ENCODE results near the gene HOXB3. TPM values are rescaled to one million over a fixed set of nuclear protein-coding genes. Genes with fewer than 3 reads are reported as not detected.
"Not testable (repeated sequence)": the region's sequence is repeated elsewhere in the genome, so short reads cannot be mapped to it uniquely, and the experiment has no call there.

Gene HOXB3
- total RNA-seq, 1 donor from 2014 or later, result 0.57 TPM

DNA sequence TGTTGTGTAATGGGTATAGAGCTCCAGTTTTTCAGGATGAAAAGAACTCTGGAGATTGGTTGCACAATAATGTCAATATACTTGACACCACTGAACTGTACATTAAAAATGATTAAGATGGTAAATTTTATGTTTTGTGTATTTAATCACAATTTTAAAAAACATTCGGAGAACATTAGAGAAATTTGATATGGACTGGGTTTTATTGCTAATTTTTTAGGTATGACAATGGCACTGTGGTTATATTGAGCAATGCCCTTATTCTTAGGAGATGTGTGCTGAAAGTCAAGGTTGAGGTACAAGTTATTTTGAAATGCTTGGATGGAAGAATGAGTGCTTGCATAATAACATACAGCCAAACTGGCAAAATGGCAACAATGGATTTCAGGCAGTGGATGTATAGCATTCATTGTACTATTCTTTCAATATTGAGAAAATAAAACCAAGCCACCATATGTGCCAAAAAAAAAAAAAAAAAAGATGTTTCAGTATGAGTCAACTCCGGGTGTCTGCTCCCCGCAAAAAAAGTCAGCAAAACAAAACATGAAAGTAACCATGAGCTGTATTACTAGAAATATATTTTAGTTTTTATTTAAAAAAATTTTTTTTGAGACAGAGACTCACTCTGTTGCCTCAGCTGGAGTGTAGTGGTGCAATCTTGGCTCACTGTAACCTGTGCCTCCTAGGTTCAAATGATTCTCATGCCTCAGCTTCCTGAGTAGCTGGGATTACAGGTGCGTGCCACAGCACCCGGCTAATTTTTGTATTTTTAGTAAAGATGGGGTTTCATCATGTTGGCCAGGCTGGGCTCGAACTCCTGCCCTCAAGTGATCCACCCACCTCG is 79.1 kb downstream of the HOXB3 start:
- peaks cover 35% of the 10 kb centered on the region for H3K27me3 Mint-ChIP-seq (ENCODE audit: low read depth)
- no peaks in the 10 kb centered on the region for H3K9me3 Mint-ChIP-seq (ENCODE audit: low read depth)
- no peaks in the 10 kb centered on the region for H3K36me3 Mint-ChIP-seq (ENCODE audit: low read depth)
- H3K4me3 Mint-ChIP-seq (ENCODE audit: unreplicated experiment), result no peak overlapping the region
- H3K27ac Mint-ChIP-seq (ENCODE audit: unreplicated experiment), result no peak overlapping the region
- H3K4me1 Mint-ChIP-seq (ENCODE audit: low read depth), result no peaks in the 10 kb centered on the region
- TF ChIP-seq CTCF (IDR thresholded peaks at IDR 0.05), result no peak
- DNase-seq (ENCODE audit: low spot score), result no peak

- peaks cover 34% of the 10 kb centered on the region for H3K27me3 Mint-ChIP-seq (ENCODE audit: low read depth)
- no peak for DNase-seq (ENCODE audit: low spot score)
- no peak overlapping the region for H3K4me3 Mint-ChIP-seq (ENCODE audit: unreplicated experiment)
- no peak for TF ChIP-seq CTCF (IDR thresholded peaks at IDR 0.05)
- H3K36me3 Mint-ChIP-seq (ENCODE audit: low read depth), result no peaks in the 10 kb centered on the region
- H3K9me3 Mint-ChIP-seq (ENCODE audit: low read depth), result no peaks in the 10 kb centered on the region
- H3K4me1 Mint-ChIP-seq (ENCODE audit: low read depth), result no peaks in the 10 kb centered on the region
- H3K27ac Mint-ChIP-seq (ENCODE audit: unreplicated experiment), result no peak overlapping the region
These were observed 79.7 kb downstream of the HOXB3 start for GRCh38 chr17:48510381-48510760.

GRCh38 chr17:48509708-48510107 is 80.3 kb downstream of the HOXB3 start:
- H3K4me1 Mint-ChIP-seq (ENCODE audit: low read depth); H3K4me3 Mint-ChIP-seq (ENCODE audit: unreplicated experiment): not testable (repeated sequence)
- H3K27me3 Mint-ChIP-seq (ENCODE audit: low read depth), result peaks cover 31% of the 10 kb centered on the region

GRCh38 chr17:48506246-48506645 is 83.8 kb downstream of the HOXB3 start:
- DNase-seq (ENCODE audit: low spot score), result no peak
- H3K27me3 Mint-ChIP-seq (ENCODE audit: low read depth), result peaks cover 37% of the 10 kb centered on the region
- no peak overlapping the region for H3K27ac Mint-ChIP-seq (ENCODE audit: unreplicated experiment)
- no peaks in the 10 kb centered on the region for H3K4me1 Mint-ChIP-seq (ENCODE audit: low read depth)
- no peaks in the 10 kb centered on the region for H3K9me3 Mint-ChIP-seq (ENCODE audit: low read depth)
- H3K36me3 Mint-ChIP-seq (ENCODE audit: low read depth), result no peaks in the 10 kb centered on the region
- H3K4me3 Mint-ChIP-seq (ENCODE audit: unreplicated experiment), result no peak overlapping the region
- TF ChIP-seq CTCF (IDR thresholded peaks at IDR 0.05), result no peak

More at GRCh38 chr17:48509708-48510107, 80.3 kb downstream of the HOXB3 start:
- H3K9me3 Mint-ChIP-seq (ENCODE audit: low read depth); DNase-seq (ENCODE audit: low spot score); H3K27ac Mint-ChIP-seq (ENCODE audit: unreplicated experiment); H3K36me3 Mint-ChIP-seq (ENCODE audit: low read depth): not testable (repeated sequence)

DNA sequence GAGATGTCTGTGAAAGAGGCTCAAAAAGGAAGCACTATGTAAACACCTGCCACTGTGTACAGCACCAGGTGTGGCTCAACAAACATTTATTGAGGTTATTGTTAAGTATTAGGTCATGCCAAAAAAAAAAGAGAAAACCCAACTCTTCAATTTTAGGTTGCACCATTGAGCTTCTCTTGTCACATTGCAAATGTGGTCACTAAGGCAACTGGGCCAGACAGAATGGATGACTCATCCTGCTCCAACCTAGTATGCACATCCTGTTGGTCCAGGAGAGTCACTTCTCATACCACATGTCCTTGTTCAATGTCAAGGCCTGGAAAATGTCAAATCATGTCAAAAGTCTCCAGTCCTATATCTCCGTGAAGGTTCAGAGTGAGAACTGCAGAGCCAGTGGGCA is 84.3 kb downstream of the HOXB3 start:
- Mint-ChIP-seq H3K4me1 (ENCODE audit: low read depth) (no peaks in the 10 kb centered on the region), H3K27ac (ENCODE audit: unreplicated experiment) (no peak overlapping the region), H3K9me3 (ENCODE audit: low read depth) (no peaks in the 10 kb centered on the region), H3K27me3 (ENCODE audit: low read depth) (peaks cover 41% of the 10 kb centered on the region), H3K4me3 (ENCODE audit: unreplicated experiment) (no peak overlapping the region), H3K36me3 (ENCODE audit: low read depth) (no peaks in the 10 kb centered on the region)
- DNase-seq (ENCODE audit: low spot score), result no peak
- TF ChIP-seq CTCF (IDR thresholded peaks at IDR 0.05), result no peak

GRCh38 chr17:48504953-48505352 is 85.1 kb downstream of the HOXB3 start:
- DNase-seq (ENCODE audit: low spot score), result no peak
- no peak overlapping the region for H3K4me3 Mint-ChIP-seq (ENCODE audit: unreplicated experiment)
- no peaks in the 10 kb centered on the region for H3K4me1 Mint-ChIP-seq (ENCODE audit: low read depth)
- H3K27me3 Mint-ChIP-seq (ENCODE audit: low read depth), result peaks cover 49% of the 10 kb centered on the region
- TF ChIP-seq CTCF (IDR thresholded peaks at IDR 0.05), result no peak
- no peaks in the 10 kb centered on the region for H3K36me3 Mint-ChIP-seq (ENCODE audit: low read depth)
- no peaks in the 10 kb centered on the region for H3K9me3 Mint-ChIP-seq (ENCODE audit: low read depth)
- no peak overlapping the region for H3K27ac Mint-ChIP-seq (ENCODE audit: unreplicated experiment)
